Endothelial cell of umbilical vein (primary cell): ENCODE measurements around the gene PAAF1. TPM values are rescaled to one million over a fixed set of nuclear protein-coding genes. Genes with fewer than 3 reads are reported as not detected.

Source experiments
- BruUV-seq: library from RNA; stranded (reverse); fragments of 400-500 nt; replicated peaks from 2 replicates; lab custom pipeline; 2021; lab: Mats Ljungman, UMichigan
- CTCF ChIA-PET: fragments of 300-600, 350-600 bp; sonication (Branson Sonifier 250); formaldehyde crosslinking; loops from one replicate; lab custom pipeline; 2021; ENCODE audit warnings: antibody characterized with exemption, inconsistent platforms; lab: Charles Lee
- POLR2A ChIA-PET: fragments of 300-600, 350-600 bp; sonication (Branson Sonifier 250); formaldehyde crosslinking; loops from one replicate; lab custom pipeline; 2021; ENCODE audit warnings: antibody characterized with exemption, inconsistent platforms; lab: Charles Lee
- DNase-seq: peaks from one replicate; pipeline ENCODE4 v3.0.0-alpha.2; 2011; ENCODE audit warnings: low read depth, low spot score
- FAIRE-seq: peaks from 2 replicates; lab custom pipeline; 2011; peaks lifted over from hg19 to GRCh38; lab: Jason Lieb, UNC
- H2AFZ ChIP-seq: 2 replicates; pipeline ENCODE4 v1.6.0; 2012; ENCODE audit warnings: low read depth, low read length, control low read depth, inconsistent platforms
- H3K27ac ChIP-seq: 2 replicates; pipeline ENCODE4 v1.5.1; 2011; ENCODE audit warnings: low read depth, mild to moderate bottlenecking, control low read depth, low read length, moderate library complexity; ENCODE audit not compliant: insufficient read depth
- H3K27me3 ChIP-seq, 2 experiments: 2 replicates each; pipeline versions ENCODE4 v1.6.0 to v1.6.1; 2011; ENCODE audit warnings: low read length in 2 of 2, mixed read lengths in 1 of 2; ENCODE audit not compliant: control insufficient read depth in 2 of 2, insufficient read depth in 2 of 2
- H3K36me3 ChIP-seq, 2 experiments: 2 replicates in 1 of 2; 3 replicates in 1 of 2; pipeline ENCODE4 v1.5.1; 2011; ENCODE audit warnings: low read length in 2 of 2, mild to moderate bottlenecking in 1 of 2, moderate library complexity in 1 of 2; ENCODE audit not compliant: control insufficient read depth in 2 of 2, insufficient read depth in 2 of 2; ENCODE audit errors: extremely low read depth in 1 of 2
- H3K4me1 ChIP-seq: 3 replicates; pipeline ENCODE4 v1.5.1; 2011; ENCODE audit warnings: mild to moderate bottlenecking, low read length; ENCODE audit not compliant: control insufficient read depth, insufficient read depth; ENCODE audit errors: extremely low read depth
- H3K4me2 ChIP-seq: 2 replicates; pipeline ENCODE4 v1.6.1; 2011; ENCODE audit warnings: low read length, control low read depth, mixed read lengths; ENCODE audit not compliant: insufficient read depth
- H3K4me3 ChIP-seq, 3 experiments: fragments of 200-600 bp in 1 of 3; sonication (generic), shearing (Covaris generic) in 1 of 3; replicated peaks in 1 of 3; 2 replicates each; pipeline ENCODE4 v1.5.1; 2011 to 2016; ENCODE audit warnings: control low read depth in 3 of 3, low read length in 3 of 3, mild to moderate bottlenecking in 2 of 3, inconsistent platforms in 1 of 3, low read depth in 1 of 3, moderate library complexity in 1 of 3; ENCODE audit not compliant: insufficient read depth in 1 of 3
- H3K79me2 ChIP-seq: 2 replicates; pipeline ENCODE4 v1.6.0; 2012; ENCODE audit warnings: low read length, inconsistent platforms; ENCODE audit not compliant: control insufficient read depth, insufficient read depth
- H3K9ac ChIP-seq: replicated peaks from 2 replicates; pipeline ENCODE3; 2011; ENCODE audit warnings: low read length, control low read depth; ENCODE audit not compliant: insufficient read depth; ENCODE audit errors: extremely low read depth
- H3K9me1 ChIP-seq: replicated peaks from 3 replicates; pipeline ENCODE4 v1.6.0; 2011; ENCODE audit warnings: mild to moderate bottlenecking, low read length; ENCODE audit not compliant: control insufficient read depth, insufficient read depth; ENCODE audit errors: extremely low read depth
- H3K9me3 ChIP-seq: replicated peaks from 2 replicates; pipeline ENCODE4 v1.5.1; 2012; ENCODE audit warnings: low read length, inconsistent platforms; ENCODE audit not compliant: control insufficient read depth, insufficient read depth
- H4K20me1 ChIP-seq: replicated peaks from 2 replicates; pipeline ENCODE3; 2011; ENCODE audit warnings: mild to moderate bottlenecking, low read length; ENCODE audit not compliant: control insufficient read depth, insufficient read depth; ENCODE audit errors: extremely low read depth
- CTCF ChIP-seq, 2 donors: IDR thresholded peaks; 1 replicate in 1 of 2; 2 replicates in 1 of 2; pipeline ENCODE4 v1.5.1; 2011; ENCODE audit warnings: low read length in 2 of 2, mild to moderate bottlenecking in 2 of 2, moderate library complexity in 2 of 2, control low read depth in 1 of 2, inconsistent platforms in 1 of 2, low read depth in 1 of 2; ENCODE audit not compliant: insufficient read depth in 1 of 2; ENCODE audit errors: extremely low read depth in 1 of 2
- EZH2 ChIP-seq: IDR thresholded peaks from 2 replicates; pipeline ENCODE4 v1.6.1; 2012; ENCODE audit warnings: borderline replicate concordance, low read depth, mild to moderate bottlenecking, moderate library complexity, low read length, inconsistent platforms; ENCODE audit not compliant: severe bottlenecking
- FOS ChIP-seq: IDR thresholded peaks from 2 replicates; pipeline ENCODE4 v1.6.1; 2011; ENCODE audit warnings: mild to moderate bottlenecking, low read length, moderate library complexity, borderline replicate concordance; ENCODE audit not compliant: insufficient read depth
- GATA2 ChIP-seq: IDR thresholded peaks from 2 replicates; pipeline ENCODE4 v1.7.0; 2011; ENCODE audit warnings: low read depth, mild to moderate bottlenecking, moderate library complexity, mixed read lengths, low read length; ENCODE audit not compliant: insufficient read length, insufficient read depth
- JUN ChIP-seq: IDR thresholded peaks from 2 replicates; pipeline ENCODE4 v1.6.1; 2011; ENCODE audit warnings: borderline replicate concordance, low read depth; ENCODE audit not compliant: insufficient read length, insufficient read depth
- MAX ChIP-seq: IDR thresholded peaks from 2 replicates; pipeline ENCODE4 v1.6.1; 2011; ENCODE audit not compliant: insufficient read depth, insufficient read length
- MYC ChIP-seq: IDR thresholded peaks from one replicate; pipeline ENCODE4 v1.6.1; 2011; ENCODE audit warnings: mild to moderate bottlenecking, low read depth, low read length
- POLR2A ChIP-seq: IDR thresholded peaks from 2 replicates; pipeline ENCODE4 v1.6.1; 2012; ENCODE audit warnings: low read depth, mild to moderate bottlenecking, control low read depth, low read length
- POLR2AphosphoS5 ChIP-seq: IDR thresholded peaks from 2 replicates; pipeline ENCODE4 v1.6.1; 2012; ENCODE audit warnings: low read depth, mild to moderate bottlenecking, control low read depth, low read length, moderate library complexity; ENCODE audit not compliant: insufficient read depth
- dilution Hi-C: fragments of 300-500 bp; cut with MboI; formaldehyde crosslinking; loops from one replicate; pipeline ENCODE4 v1.15.0; 2019; ENCODE audit warnings: low sequenced_read_pairs; ENCODE audit not compliant: extremely low pct_ligation_motif_present
- intact Hi-C: fragments of 100-400 bp; cut with micrococcal nuclease; formaldehyde crosslinking; loops from one replicate; pipeline ENCODE4 v1.10.0; 2022
- polyA plus RNA-seq, 4 experiments: library from polyadenylated mRNA; depleted of rRNA in 3 of 4; stranded (reverse) in 3 of 4; unstranded in 1 of 4; fragments of >200 nt; gene quantifications; 2 replicates each; pipeline versions ENCODE4 v1.2.1 to v1.2.3, GENCODE V29; 2011 to 2012; ENCODE audit warnings: missing spikeins in 1 of 4
- total RNA-seq: library from RNA; stranded (reverse); gene quantifications from 2 replicates; pipeline ENCODE4 v1.2.3, GENCODE V29; 2021

The PAAF1 gene
- total and polyA plus RNA-seq, 2 donors (not counting 3 experiments of a cell fraction or from before 2014, with no cell fraction given) = 9.8 to 16.1 TPM

- no peak overlapping the region for H3K27ac ChIP-seq
- no peak for FAIRE-seq
- CTCF ChIA-PET = interaction anchor here (3.7 kb wide), 1 partner anchor 14 kb away, joined by 14 read pairs; no protein-coding TSS in a partner anchor
- H3K4me1 ChIP-seq = peaks cover 5% of the 10 kb centered on the region
- H3K4me3 ChIP-seq = no peak overlapping the region
- DNase-seq = no peak
- no peak overlapping the region for H3K9ac ChIP-seq
- POLR2A ChIA-PET = no interaction called here
- H3K9me3 ChIP-seq = no peaks in the 10 kb centered on the region
- no peak overlapping the region for H3K4me2 ChIP-seq
- H3K27me3 ChIP-seq = no peaks in the 10 kb centered on the region
- H3K79me2 ChIP-seq = no peaks in the 10 kb centered on the region
- H3K9me1 ChIP-seq = no peaks in the 10 kb centered on the region
- no TSS peak for BruUV-seq
- no peaks in the 10 kb centered on the region for H4K20me1 ChIP-seq
- dilution Hi-C loops = no loop called here
- peaks cover 0 to 10% of the 10 kb centered on the region in 2 experiments for H3K36me3 ChIP-seq
- no peak overlapping the region for H2AFZ ChIP-seq
- TF ChIP-seq POLR2AphosphoS5 (no peak), GATA2 (no peak), EZH2 (no peak), POLR2A (no peak), JUN (no peak), FOS (no peak), CTCF (IDR thresholded peaks at IDR 0.05; ENCODE audit: extremely low read depth in 1 of 2, insufficient read depth in 1 of 2, low read depth in 1 of 2, low read length in 2 of 2) (no peak), MAX (no peak), MYC (no peak)
- intact Hi-C loops = no loop called here
Observed at GRCh38 chr11:73978576-73979086, 101.8 kb downstream of the PAAF1 start.
